Fibroblast of skin of scalp (primary cell): Measurements from ENCODE around the gene TTC39B.
"Not testable (repeated sequence)": the region's sequence is repeated elsewhere in the genome, so short reads cannot be mapped to it uniquely, and the experiment has no call there.

Experiments
- DNase-seq: peaks from one replicate; pipeline ENCODE4 v3.0.0-alpha.2; 2013

The TTC39B gene

DNA sequence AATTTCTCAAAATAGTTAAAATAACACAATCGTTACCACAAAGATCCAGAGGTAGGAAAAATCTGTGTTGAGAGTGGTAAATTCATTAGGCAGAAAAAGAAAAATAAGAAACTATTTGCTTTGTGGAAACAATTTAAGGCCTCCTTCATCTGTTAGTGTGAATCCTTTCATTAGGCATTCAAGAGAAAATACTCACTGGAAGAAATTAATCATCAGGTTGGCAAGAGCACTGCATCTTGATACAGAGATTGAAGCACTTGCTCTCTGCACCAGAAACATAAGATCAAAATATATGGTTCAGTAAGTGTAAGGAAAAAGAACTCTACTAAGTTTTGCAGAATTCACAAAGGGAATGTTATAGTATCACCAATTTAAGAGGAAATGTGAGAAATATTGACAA lies 44.4 kb downstream of the TTC39B start:
- DNase-seq: peak; percentile 8

DNA sequence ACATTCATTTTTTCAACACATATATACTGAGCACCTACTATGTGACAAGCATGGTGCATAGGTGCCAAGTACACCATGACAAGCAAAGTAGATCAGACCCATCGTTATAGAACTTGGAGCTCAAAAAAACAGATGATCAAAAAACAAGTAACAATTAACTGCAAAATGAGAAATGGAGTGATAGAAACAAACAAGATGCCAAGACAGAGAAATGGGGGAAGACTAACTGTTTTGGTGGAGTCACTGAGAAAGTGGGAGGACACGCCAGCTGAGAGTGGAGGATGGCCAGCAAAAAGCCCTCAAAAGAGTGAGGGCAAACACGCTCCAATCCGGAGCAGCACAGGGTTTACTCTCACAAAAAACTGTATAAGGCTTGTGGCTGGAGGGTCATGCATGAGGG lies 50.6 kb downstream of the TTC39B start:
- DNase-seq: no peak

DNA sequence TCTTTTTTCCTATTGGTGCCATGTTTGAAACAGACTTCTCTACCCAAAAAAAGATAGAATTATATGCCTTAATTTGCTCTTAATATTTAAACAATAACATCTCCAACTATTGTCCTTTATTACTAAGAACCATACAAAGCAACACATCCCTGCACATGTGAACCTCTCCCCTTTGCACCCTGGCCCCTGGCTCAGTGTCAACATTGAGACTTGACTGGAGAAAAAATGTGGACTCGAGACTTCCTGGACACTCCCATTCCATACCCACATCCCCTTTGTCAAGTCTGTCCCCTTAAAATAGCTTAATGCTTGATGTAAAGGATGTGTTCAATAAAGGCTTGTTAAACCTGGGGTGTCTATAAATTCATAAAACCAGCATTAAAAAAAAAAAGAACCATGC lies 53.2 kb downstream of the TTC39B start:
- DNase-seq: no peak

DNA sequence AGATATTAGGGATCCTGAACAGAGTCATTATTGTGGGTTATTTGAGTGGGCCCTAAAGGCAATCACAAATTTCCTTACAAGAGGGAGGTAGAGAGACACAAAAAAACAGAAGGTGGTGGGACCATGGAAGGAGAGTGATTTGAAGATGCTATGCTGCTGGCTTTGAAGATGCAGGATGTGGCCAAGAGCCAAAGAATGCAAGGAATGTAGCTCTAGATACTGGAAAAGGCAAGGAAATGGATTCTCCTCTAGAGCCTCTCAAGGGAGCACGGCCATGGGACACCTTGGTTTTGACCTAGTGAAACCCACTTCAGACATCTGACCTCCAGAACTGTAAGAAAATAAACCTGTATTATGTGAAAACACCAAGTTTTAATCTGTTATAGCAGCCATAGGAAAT lies 53.8 kb downstream of the TTC39B start:
- peak; percentile 67 for DNase-seq

DNA sequence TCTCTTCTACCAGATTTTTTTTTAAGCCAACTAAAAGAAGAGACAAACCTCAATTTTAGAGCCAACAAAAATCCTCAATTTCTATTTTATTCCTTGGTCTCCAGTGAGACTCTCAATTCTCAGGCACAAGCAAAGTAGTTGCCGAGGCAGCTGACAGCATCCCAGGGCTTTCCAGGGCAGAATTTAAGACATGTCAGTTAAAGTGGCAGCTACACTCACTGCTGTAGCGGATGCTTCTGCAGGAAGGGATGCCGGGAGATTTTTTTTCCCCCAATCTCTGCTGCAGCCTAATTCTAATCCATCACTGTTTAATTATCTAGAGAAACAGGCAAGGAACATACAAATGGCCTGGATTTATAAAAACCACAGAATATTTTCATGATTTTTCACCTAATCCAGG lies 57.0 kb downstream of the TTC39B start:
- peak; percentile 12 for DNase-seq

DNA sequence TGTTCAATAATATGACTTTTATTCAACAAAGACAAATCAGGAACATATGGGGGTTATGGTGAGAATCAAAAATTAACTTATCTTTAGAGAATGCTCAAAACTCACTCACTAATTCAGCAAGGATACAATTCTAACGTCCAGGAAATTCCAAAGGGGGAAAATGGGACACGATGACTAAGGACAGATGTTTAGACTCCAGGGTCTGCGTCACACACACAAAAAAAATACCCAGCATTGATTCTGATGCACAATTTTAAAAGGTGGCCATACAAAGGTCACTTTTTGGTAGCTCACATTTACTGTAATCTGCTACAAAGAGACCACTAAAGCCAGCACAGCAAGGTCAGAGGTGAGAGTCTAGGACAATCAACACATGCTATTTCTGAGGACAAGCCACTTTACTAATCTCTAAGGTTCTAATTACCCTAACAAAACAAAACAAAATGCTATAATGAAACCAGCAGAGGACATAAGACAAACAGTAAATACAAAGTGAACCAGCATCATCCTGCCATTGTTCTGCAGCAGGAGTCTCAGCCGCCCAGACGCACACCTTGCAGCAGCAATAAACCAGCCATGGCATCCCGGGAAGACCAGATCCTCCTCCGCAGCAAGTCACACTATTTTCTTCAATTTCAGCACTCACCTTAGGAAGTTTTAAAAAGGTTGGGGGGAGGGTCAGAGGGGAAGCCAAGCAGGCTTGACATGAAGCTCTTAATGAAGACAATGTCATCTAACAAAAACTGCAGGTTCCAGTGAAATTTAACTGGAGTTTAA lies 57.8 kb downstream of the TTC39B start:
- DNase-seq: peak; percentile 65

DNA sequence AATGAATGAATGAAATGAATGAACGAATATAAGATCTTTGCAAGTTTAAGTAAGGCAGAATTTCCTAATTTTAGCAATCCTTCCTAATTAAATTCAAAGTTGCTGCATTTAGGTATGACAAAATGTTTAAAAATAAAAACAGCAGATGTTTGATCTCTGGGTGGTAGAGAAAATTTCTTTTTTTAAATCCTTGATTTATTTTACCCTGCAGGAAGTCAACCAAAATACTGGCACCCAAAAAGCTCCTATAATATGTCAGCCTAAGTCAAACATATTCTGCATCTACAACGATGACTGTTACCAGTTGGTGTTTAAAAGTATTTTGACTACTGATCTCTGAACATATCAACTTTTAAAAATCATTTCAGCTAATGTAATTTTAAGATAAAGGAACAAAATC lies 58.4 kb downstream of the TTC39B start:
- DNase-seq: no peak

DNA sequence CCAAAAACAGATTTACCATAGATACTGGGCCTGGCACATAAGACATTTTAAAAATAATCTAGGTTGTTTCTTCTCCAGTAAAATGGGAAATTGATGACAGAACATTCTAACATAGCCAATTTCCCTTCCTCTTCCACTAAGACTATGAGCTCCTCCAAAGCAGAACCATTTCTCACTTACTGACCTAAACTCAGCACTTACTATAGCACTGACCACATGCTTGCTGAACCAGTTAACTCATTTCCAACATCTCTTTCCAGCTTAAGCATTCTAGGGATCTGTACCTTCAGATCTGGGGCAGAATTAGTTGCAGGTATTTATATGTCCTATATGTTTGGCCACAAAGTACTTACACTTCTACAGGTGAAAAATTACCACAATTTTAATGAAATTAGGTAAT lies 58.9 kb downstream of the TTC39B start:
- DNase-seq: no peak

DNA sequence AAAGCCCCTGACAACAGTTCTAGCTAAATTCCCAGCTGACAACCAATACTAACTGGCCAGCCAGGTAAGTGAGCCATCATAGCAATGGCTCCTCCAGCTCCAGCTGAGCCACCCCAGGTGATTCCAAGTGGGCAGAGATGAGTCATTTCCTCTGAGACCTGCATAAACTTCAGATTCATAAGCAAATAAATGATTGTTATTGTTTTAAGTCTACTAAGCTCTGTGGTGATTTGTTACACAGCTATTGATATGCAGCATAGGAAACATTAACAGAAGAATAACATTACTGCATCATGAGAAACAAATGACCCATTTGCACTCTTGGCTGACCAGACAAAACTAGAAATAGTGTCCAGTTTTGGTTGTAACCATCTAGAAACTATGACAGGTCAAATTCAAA lies 60.3 kb downstream of the TTC39B start:
- DNase-seq: no peak

DNA sequence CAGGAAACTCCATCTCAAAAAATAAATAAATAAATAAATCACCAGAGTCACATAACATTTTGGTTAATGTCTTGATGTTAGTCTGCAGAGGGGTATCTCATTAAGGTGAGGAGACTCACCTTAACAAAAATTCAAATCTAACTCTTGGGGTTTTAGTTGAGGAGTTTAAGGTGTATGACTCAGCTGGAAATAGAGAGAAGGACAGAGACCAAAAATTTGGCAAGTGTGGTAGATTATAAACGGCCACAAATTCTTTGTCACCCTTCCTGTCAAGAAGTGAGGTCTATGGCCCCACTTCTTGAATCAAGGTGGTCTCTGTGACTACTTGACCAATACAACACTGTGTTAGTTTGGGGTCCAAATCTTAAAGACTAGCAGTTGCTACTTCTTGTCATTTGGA lies 60.8 kb downstream of the TTC39B start:
- DNase-seq: no peak

DNA sequence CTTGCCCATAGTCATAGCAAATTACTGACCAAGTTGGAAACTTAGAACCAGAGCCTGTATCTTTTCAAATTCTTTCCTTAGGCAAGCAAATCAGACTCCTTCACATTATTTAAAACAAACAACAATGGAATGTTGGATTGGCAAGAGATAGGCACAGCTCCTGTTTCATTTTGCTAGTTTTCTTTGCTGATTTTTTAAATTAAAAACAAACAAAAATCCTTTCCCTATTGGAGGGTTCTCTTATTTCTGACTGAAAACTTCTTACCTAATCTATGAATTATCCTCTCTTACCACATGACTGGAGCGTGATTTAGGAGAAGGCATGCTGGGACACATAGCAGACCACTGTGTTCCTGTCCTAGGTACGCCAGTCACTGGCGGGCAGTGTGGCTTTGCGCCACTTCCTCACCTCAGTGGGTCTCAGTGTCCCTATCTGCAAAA lies 63.0 kb downstream of the TTC39B start:
- DNase-seq: peak; percentile 72

DNA sequence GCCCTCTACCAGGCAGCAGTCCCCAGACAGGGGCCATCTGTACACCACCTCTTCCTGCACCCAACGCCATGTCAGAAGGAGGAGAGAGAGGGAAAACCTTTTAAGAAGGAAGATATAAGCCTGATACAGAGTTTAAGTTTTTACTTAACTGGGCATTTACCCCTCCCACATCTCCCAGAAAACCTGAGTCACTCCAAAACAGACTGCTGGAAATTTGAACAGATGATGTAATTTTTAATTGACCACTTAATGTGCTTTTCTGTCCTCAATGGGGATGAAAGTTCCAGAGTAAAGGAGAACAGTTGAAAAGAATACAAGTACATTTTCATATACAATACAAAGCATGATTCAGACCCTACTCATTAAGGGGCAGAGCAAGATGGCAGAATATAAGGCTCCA lies 63.9 kb downstream of the TTC39B start:
- DNase-seq: peak; percentile 32

DNA sequence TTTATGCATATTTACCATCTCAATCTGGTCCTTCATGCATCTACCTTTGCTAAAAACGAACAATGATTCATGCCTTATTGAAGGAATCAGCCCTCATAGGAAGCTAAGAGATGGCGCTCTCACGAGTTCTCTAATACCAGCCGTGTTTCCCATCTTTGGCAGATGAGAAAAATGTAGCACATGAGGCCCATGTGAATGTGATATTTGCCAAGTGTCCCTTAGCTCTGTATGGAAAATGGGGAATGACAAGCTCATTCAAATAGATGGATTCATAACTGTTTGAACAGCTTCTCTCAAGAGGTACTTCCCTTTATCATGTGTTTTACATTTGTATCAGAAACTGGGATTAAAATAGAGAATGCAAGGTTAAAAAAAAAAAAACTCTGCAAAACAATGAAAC lies 66.1 kb downstream of the TTC39B start:
- DNase-seq: no peak

DNA sequence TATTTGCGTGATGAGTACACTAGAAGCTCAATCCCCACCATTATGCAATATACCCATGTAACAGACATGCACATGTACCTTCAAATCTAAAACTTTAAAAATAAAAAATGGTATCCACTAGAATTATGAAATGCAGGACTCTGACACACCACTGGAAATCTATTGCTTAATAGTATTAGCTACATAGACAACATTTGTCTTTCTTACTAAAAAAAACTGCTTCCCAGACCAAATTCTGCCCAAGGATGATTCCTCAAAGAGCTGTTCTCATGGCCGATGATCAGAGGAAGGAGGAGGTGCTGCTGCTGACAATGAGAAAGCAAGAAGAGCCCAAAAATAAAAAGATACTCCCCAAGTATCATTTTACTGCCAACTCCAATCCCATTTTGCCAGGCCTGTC lies 67.2 kb downstream of the TTC39B start:
- no peak for DNase-seq

DNA sequence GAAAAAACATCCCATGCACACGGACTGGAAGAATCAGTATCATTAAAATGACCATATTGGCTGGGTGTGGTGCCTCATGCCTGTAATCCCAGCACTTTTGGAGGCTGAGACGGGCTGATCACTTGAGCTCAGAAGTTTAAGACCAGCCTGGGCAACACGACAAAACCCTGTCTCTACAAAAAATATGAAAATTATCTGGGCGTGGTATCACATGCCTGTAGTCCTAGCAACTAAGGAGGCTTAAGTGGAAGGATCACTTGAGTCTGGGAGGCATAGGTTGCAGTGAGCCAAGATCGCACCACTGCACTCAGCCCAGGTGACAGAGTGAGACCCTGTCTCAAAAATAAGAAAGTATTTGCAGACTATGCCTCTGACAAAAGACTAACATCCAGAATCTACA lies 68.4 kb downstream of the TTC39B start:
- no peak for DNase-seq

DNA sequence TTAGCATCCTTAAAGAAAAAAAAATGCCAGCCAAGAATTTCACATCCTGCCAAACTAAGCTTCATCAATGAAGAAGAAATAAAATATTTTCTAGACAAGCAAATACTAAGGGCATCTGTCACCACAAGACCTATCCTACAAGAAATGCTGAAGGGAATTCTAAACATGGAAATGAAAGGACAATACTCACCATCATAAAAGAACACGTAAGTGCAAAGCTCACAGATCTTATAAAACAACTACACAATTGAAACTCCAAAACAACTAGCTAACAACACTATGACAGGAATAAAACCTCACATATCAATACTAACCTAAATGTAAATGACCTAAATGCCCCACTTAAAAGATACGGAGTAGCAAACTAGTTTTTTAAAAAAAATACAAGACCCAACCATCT lies 71.4 kb downstream of the TTC39B start:
- DNase-seq: no peak

DNA sequence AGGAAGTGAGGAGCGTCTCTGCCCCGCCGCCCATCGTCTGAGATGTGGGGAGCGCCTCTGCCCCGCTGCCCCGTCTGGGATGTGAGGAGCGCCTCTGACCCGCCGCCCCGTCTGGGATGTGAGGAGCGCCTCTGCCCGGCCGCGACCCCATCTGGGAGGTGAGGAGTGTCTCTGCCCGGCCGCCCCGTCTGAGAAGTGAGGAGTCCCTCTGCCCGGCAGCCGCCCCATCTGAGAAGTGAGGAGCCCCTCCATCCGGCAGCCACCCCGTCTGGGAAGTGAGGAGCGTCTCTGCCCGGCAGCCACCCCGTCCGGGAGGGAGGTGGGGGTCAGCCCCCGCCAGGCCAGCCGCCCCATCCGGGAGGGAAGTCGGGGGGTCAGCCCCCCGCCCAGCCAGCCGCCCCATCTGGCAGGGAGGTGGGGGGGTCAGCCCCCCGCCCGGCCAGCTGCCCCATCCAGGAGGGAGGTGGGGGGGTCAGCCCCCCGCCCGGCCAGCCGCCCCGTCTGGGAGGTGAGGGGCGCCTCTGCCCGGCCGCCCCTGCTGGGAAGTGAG lies 73.0 kb downstream of the TTC39B start:
- DNase-seq: not testable (repeated sequence)

DNA sequence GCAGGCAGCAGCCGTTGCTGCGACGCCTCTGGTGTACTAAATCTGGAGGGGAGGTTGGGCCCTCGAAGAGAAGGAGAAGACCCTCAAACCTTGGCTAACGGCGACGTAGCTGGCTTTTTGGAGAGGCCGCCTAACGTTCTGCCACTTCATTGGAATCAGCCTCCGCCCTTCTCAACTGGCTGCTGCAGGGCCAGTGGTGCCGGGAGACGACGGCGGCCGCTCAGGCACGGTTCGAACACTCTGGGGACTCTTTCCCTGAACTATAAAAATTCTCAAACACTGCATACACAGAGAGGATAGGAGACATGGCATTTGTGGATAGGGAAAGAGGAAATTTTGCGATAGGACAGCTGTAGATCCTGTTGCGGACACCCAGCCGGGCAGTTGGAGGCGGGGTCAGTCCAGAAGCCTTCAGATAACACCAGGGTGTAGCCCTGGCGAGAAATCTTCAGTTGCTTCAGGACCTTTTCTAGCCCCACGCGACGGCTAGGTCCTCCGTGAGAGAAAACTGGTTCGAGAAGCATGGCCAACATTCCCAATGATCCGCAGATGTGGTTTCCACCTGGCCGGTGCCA lies 74.2 kb downstream of the TTC39B start:
- not testable (repeated sequence) for DNase-seq

DNA sequence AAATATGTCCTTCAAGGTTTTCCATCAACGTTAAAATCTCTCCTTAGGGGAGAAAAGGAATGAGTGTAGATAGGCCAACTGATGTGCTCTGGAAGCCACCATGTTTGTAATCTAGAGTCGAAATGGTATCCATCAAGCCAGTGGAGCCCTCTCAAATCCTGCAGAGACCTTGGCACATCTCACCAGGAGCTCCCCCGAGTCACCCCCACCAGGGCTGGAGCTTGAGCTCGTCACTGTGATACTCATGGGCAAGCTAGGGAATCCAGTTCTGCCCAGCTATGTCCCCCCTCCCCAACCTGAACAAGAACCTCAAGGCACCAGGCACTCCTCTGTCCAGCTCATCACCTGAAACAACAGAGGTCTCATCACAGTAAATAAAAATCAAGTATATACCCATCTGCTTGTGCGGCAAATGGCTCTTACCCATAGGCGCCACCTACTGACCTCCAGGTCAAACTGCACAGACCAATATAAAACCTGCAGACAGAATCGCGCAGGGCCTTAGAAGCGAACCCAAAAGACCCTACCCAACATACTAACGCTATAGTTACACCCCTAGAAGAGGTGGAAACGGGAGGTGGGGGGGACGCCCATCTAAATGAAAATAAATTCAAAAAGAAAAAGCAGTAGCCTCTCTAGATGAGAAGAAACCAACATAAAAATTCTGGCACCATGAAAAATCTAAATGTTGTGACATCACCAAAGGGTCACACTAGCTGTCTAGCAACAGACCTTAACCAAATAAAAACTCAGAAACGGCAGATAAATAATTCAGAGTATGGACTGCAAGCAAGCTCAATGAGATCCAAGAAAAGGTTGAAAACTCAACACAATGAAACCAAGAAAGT lies 75.0 kb downstream of the TTC39B start:
- no peak for DNase-seq

DNA sequence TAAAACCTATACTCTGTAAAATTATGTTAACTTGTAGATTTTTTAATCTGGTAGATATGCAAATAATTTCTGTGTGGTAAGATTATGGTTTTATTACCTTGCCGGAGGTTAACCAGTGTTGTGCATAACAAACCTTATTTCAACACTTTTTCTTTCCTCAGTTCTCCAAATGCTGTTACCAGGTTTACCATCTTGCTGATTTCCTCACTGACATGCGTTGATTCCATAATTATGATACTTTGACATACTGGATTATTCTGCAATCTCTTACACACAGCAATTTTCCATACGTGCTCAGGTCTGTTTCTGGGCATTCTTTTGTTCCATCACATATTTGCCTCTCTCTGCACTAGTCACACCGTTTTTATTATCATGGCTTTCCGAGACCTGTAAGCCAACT lies 77.6 kb downstream of the TTC39B start:
- no peak for DNase-seq

DNA sequence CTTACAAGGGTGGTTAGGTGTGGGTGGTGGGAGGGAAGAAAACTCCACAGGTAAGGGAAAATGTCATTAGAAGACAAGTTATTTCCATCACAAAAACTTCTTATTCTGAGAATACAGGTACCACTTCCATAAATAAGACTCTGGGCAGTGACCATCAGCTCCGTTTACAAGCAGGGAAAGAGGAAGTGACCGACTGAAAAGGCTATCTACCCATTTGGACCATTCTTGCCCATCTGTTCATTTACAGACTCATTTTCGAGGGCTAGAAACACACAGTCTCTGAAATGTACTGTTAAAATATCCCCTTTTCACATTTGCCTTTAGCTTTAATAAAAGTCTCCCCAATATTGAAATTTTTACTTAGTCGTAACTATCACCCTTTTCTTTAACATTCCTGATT lies 79.5 kb downstream of the TTC39B start:
- no peak for DNase-seq

DNA sequence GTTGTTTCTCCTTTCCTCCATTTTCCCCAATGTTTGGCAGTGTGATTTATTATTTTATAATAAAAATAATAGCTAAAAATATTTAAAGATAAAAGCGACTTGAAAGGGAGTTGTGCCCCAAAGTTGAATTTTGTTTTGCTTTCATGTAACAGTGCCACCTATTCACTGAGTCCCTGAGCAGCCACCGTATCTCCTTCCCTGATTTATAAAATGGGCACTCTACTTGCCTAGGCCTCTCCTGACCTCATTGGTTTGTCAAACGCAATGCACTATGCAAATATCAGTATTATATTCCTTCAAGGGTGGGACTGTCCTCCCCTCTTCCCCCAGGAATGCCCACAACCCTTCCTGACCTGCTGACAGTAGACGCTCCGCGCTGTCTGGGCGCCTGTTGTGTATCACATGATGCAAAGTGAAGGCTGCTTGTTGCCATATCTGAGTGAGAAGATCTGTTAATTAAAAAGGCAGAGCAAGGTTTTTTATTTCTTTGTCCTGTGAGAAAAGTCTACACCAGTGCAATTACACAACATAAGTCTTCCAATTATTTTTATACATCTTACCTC lies 81.4 kb downstream of the TTC39B start:
- no peak for DNase-seq

DNA sequence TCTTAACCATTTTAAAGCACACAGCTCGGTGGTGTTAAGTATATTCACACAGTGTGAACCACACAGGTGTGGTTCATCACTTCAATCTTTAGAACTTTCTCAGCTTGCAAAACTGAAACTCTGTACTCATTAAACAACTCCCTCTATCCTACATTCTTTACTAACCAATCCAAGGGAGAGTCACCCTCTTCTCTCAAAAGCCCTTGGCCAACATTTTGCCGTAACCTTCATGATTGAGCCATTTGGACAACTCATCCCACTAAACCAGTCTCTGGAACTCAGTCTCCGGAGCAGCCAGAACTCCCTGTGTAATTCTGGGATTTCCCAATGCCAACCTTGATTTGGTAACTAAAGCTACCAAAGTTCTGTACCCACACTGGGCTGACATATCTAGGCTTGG lies 84.7 kb downstream of the TTC39B start:
- DNase-seq: no peak
